ENCODE measurements around the gene MPG.
"Not testable (repeated sequence)": the region's sequence is repeated elsewhere in the genome, so short reads cannot be mapped to it uniquely, and the experiment has no call there.

MPG gene, protein sequence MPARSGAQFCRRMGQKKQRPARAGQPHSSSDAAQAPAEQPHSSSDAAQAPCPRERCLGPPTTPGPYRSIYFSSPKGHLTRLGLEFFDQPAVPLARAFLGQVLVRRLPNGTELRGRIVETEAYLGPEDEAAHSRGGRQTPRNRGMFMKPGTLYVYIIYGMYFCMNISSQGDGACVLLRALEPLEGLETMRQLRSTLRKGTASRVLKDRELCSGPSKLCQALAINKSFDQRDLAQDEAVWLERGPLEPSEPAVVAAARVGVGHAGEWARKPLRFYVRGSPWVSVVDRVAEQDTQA
- long read RNA-seq, donor 1, transcript MPG-202 (4 exons, 1,205 nt): major isoform, 38 of 51 reads
- long read RNA-seq, donor 1, partial matches to known transcripts: 12 of 51 reads
- long read RNA-seq, donor 1, other reads (novel, unspliced or antisense): 0 of 51 reads
- long read RNA-seq, donor 2, transcript MPG-202 (4 exons, 1,205 nt): major isoform, 28 of 37 reads
- long read RNA-seq, donor 2, partial matches to known transcripts: 7 of 37 reads
- long read RNA-seq, donor 2, other reads (novel, unspliced or antisense): 0 of 37 reads
- long read RNA-seq, donor 3, transcript MPG-202 (4 exons, 1,205 nt): major isoform, 13 of 13 reads
- long read RNA-seq, donor 3, partial matches to known transcripts: 0 of 13 reads
- long read RNA-seq, donor 3, other reads (novel, unspliced or antisense): 0 of 13 reads
- long read RNA-seq, donor 4, transcript MPG-202 (4 exons, 1,205 nt): major isoform, 23 of 23 reads
- long read RNA-seq, donor 4, partial matches to known transcripts: 0 of 23 reads
- long read RNA-seq, donor 4, other reads (novel, unspliced or antisense): 0 of 23 reads
- long read RNA-seq, donor 5, transcript MPG-202 (4 exons, 1,205 nt): major isoform, 28 of 49 reads
- long read RNA-seq, donor 5, partial matches to known transcripts: 20 of 49 reads
- long read RNA-seq, donor 5, other reads (novel, unspliced or antisense): 0 of 49 reads
- long read RNA-seq, donor 6, transcript MPG-202 (4 exons, 1,205 nt): major isoform, 24 of 63 reads
- long read RNA-seq, donor 6, partial matches to known transcripts: 35 of 63 reads
- long read RNA-seq, donor 6, other reads (novel, unspliced or antisense): 0 of 63 reads
- long read RNA-seq, donor 7: 0 reads
- long read RNA-seq, donor 8, transcript MPG-202 (4 exons, 1,205 nt): major isoform, 30 of 36 reads
- long read RNA-seq, donor 8, partial matches to known transcripts: 5 of 36 reads
- long read RNA-seq, donor 8, other reads (novel, unspliced or antisense): 0 of 36 reads

DNA sequence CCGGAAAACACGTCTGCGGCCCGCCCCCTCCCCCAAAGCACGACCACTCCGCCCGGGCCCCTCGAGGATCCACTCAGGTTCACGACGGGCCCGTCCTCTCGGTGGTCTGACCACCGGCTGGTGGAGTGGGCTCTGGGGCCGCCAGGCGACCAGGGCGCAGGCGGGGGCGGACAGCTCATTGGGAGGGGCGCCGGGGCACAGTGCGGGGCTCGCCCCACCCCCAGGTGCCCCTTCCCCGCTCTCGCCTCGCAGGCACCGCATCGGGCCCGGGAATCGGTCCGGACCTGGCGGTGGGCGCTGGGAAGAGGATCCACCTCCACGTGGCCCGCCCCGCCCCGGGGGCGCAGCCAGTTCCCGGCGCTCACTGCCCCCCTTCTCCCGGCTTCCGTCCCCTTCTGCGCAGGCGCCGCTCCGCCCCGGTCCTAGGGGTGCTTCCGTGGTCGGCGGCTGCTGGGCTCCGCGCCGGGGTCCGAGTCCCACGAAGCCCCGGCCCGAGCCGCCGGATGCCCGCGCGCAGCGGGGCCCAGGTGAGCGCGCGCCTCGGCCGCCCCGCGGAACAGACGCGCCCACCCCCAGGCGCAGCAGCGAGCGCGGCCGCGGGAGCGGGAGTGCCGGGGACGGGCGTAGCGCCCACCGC is at the start of gene MPG:
MPG (plus strand) TSS at position 419 of the 637 bp plus-strand sequence; CDS start at position 504, 85 bp downstream.
- peak; percentile 71 for DNase-seq

DNA sequence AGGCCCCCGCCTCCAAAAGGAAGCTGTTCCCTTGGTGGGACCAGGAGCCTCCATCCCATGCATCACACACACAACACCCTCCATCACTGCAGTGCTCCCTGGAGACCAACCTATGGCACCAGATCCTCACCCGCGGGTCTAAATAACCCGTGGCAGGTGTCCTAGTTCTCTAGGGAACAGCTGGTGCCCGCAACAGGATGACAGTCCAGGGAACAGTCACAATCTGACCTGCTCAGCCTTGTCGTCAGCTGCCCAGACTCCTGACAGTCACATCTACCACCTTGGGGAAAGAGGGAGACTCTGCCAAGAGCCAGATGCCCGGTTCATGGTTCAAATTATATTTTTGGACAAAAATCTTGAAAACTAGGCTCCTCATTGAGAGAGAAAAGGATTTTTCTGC is 47.4 kb upstream of the MPG start:
- not testable (repeated sequence) for DNase-seq

DNA sequence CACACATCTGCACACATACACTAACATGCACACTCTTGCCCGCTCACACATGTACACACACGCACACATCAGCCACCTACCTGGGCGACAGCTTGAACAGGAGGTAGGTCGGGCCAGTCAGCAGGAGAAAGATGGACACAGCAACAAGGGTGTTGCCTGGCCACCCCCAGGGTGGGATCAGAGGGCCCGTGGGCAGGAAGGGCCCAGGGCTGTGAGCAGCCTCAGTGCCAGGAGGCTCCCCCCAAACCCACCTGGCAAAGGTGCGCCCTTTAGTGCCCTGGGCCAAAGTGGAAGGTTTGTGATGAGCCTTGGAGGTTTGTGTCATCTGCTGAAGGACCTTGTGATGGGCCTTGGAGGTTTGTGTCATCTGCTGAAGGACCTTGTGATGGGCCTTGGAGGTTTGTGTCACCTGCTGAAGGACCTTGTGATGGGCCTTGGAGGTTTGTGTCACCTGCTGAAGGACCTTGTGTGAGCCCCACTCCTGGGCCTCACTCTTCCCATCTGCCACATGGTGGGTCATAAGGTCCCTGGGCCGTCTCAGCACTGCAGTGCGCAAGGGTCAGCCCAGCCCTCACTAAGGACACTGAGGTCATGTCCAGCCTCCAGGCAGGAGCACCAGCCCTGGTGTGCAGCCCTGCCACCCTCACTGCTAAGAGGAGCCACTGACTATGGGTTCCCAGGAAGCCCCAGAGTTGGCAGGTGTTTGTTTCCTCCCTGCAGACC is 44.7 kb upstream of the MPG start:
- not testable (repeated sequence) for DNase-seq

DNA sequence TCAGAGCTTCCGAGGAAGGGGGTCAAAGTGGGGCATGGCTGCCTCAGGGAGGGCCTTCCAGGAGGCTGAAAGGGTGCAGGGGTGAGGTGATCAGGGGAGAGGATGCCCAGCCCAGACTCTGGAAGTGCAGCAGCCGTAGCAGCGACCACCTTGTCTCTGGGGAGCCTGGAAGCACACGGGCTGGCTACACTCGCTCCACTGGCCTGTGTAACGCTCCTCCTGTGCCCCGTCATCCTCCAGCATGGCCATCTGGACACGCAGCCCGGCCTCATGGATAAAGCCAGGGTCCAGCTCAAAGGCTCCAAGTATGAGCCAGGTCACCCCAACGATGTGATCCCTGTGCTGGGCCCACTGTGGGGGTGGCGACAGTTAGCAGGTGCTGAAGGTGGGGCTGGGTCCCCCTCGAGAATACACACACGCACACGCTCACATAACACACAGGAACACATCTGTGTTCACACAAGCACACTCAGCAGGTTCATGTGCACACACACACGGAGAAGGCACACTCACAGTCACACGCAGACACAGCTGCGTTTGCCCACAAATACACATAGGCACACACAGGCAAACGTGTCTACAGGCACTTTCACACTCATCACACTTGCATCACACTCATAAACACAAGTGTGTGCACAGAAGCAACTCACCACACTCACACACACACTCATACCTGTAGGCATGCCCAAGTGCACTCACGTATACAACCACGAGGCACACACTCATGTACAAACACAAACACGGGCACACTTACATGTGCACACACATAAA is 44.0 kb upstream of the MPG start:
- DNase-seq: no peak

DNA sequence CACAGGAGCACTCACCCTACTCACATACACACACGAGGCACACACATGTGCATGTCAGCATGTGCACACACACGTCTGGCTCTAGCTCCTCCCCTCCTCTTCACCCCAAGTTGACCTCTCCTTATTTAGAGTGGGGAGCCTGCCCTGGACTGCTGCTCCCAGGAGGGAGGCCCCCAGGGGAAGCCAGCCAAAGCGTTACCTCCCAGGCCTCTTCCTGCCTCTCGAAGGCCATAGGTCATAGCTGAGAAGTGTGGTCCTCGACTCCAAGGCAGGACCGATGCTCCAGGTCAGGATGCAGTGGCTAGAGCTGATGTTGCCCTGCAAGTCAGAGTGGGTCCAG is 43.4 kb upstream of the MPG start:
- no peak for DNase-seq

DNA sequence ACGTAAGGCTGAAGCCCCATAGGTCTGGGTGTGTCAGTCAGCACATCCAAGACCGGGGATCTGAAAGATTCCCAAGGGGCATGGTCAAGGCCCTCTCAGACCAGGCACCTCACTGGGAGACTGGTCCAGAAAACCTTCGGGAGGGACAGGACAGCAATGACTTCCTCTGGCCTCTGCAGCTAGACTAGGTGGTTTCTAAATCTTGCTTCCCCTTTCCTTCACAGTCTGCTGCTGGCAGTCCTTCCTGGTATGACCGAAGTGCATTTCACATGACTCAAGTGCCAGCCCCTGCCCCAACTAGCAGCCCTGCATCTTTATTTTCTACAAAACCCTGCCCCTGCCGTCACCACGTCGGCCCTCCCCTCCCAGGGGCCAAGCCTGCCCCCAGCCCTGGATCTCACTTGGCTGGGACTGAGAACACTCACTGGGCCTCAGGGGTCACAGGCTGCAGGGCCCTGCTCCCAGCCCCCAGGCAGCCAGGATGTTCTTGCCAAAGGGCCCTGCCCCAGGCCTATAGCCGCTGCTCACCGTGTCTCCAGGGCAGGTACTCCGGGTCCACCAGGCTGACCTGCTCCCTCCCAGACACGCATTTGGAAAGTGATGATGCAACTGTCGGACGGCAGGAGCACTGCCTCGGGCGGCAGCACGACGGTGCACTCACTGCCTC is 42.9 kb upstream of the MPG start:
- no peak for DNase-seq

DNA sequence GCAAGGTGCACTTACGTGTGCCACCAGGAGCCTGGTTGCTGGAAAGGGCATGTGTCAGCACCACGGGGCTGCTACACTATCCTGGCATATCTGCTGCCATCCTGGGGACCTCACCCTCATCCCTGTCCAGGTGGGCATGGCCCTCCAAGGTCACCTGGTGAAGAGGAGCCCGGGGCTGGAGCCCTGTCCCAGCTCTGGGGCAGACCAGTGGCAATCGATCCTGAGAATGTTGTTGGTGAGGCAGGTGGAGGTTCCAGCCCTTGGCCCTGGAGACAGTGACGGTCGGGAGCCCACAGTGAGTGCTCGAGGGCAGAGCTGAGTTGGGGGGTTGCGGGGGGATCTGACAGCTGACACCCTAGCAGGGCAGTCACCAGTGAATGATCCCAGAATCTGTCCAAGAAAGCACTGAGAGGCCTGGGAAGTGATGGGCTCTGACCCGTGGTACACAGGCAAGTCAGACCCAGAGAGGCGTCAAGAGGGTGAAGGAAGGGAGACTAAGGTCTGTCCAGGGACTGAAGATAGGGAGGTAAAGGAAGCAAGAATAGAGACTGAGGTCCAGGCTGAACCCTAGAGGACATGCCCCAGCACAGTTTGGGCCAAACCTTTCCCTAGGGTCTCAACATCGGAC is 42.2 kb upstream of the MPG start:
- DNase-seq: no peak

DNA sequence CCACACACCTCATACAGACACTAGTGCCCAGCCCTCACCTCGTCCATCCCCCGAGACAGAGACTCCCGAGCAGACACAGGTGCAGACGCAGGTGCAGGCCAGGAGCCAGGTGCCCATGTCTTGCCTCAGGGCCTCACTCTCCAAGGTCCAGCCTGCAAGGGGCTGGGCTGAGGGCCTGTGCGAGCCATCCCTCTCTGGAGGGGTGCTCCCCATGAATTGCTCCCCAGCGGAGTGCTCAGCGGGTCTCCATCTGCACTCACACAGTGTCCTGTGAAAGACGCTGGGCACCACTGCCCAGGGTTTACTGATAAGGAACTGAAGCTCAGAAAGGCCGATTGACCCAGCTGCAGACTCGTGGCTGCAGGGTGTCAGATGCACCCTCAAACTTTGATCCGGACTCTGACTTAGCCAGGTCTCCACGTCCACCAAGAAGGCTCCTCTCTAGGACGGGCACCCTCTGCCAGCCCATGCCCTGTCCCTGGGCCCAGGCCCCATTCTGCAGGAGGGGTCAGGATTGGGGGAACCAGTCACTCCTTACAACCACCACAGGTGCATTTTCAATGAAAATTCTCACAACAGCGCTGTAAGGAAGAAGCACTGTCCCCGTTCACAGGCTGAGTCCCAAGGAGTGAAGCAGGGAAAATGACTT is 41.6 kb upstream of the MPG start:
- DNase-seq: no peak

DNA sequence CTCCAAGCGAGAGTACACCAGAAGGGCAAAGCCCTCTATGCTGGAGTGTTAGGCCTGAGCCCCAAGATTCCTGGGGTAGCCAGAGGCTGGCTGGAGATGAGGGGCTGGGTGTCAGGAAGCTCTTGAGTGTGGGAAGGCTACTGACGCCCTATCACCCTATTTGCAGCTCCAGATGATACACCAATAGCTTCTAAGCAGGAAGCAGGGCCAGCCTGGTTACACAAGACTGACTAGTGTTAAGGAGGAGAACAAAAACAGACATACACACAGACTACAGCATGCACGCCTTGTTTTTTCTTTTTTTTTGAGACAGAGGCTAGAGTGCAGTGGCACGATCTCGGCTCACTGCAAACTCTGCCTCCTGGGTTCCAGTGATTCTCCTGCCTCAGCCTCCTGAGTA is 40.5 kb upstream of the MPG start:
- no peak for DNase-seq

DNA sequence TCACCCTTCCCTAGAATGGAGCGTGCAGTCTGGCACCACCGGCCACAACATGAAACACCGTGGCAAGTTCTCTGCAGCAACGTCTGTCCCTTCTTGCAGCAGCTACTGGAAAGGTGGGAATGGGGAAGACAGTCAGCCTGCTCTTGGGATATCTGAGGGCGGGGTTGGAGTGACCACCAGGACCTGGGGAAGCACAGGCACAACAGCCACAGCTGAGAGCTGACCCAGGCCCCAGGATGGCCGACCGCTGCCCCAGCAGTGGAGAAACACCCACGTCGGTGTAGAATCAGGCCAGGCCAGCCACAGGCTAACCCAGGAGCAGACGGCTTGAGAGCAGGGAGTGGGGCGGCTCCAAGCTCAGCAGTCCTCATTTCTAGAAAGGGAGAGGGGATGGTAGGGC is 39.8 kb upstream of the MPG start:
- DNase-seq: not testable (repeated sequence)

DNA sequence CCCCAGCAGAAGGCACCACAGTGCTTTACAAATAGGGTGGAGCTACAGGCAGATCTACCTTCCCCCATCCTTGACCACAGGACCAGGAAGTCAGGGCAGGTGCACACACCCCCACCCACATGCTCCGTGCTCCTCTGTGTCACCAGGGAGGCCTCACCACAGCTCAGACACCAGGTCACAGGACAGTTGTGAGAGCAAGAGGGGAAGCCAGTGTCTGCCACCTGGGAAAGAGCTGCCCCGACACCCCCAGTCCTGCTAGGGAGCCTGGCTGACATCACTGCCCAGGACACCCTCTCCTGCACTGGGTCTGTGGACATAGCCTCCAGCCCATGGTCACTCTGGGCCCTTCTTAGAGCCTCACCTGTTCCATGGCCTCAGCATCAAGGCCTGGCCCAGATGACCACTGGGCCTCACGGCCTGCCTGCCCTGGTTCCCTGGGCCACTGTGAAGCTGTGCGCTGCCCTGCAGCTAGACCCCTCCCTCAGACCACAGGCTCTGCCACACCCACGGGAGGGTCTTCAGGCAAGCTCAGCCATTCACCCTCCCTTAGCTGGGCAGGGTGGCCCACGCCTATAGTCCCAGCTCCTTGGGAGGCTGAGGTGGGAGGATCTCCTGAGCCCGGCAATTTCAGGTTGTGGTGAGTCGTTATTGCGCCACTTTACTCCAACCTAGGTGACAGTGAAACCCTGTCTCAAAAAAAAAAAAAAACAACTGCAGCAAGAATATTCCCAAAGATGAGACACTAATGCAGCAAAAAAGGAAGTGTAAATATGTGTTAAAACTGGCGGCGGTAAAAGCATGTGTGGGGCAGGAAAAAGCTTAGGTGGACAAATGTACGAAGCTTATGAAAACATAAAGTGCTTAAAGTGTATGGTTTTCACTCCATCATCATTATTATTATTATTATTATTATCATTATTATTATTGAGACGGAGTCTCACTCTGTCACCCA is 38.8 kb upstream of the MPG start:
- DNase-seq: no peak

DNA sequence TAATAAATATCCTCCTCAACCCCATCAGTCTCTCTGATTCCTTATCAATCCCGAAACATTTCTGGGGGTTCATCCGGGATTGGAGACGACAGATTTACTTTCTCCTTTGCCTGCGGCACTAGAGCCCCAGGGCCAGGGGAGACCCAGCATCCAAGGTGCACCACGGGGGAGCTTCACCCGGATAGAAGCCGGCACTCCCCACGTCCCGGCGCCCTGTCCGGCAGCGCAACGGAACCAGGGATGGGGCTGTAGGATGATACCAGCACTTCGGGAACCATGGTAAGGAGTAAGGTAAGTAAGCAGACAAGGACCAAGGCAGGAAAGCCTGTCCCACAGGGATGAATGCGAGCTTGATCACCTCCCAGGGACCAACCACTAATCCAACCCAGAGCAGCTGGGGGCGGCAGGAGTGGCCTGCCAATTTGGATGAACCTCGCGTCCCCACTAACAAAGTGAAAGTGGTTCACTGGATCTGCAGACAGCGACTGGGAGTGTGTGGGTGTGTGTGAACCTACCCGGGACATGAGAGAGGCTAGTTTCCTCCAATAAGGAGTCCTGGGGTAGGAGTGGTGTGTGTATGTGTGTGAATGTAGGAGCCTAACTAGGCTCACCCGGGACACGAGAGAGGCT is 36.5 kb upstream of the MPG start:
- no peak for DNase-seq

DNA sequence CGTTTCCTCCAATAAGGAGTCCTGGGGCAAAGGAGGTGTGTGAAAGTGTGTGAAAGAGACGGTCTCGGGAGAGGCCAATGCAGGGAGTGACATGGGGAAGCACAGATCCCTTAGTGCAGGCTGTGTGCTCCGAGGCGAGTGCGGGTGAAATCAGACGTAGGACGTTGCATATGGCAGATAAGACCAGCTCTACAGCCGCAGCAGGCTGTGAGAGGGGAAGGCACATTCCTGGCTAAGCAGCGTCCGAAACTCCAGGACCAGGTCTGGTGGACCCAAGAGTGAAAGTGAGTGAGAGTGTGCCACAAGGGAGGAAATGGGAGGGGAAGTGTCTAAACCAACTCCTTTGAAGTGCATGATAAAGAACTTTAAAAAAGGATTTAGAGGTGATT is 36.0 kb upstream of the MPG start:
- no peak for DNase-seq

DNA sequence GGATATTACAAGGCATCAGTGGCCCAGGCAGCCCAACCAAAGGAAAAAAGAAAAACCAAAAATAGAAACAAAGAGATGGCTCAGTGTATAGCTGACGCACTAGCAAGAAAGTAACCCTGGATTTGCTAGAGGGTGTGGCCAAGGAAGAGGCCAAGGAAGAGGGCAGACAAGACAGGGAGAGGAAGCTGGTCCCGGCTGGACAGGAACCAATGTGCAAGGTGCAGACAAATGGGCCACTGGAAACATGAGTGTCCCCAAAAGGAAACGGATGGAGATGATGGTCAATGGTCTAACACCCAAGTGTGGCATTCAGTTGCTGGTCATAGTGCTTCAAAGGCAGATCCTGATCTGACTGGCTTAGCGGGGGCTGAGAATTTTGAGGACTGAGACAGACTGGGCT is 35.3 kb upstream of the MPG start:
- no peak for DNase-seq

DNA sequence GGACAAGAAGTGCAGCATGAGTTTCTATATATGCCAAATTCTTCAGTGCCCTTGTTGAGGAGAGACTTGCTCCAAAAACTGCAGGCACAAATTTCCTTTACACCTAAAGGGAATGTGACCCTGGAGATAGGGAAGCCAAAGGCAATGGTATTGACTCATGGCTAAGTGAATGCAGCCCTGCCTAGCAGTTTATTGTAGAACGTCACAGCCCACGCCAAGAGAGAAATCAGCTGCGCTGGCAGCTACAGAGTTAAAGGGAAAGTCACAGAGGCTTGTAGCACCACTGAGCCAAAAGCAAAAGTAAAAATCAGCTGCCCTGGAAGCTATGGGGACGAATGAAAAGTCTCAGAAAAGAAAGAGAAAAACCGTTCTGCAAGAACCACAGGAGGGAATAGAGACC is 34.7 kb upstream of the MPG start:
- DNase-seq: no peak

DNA sequence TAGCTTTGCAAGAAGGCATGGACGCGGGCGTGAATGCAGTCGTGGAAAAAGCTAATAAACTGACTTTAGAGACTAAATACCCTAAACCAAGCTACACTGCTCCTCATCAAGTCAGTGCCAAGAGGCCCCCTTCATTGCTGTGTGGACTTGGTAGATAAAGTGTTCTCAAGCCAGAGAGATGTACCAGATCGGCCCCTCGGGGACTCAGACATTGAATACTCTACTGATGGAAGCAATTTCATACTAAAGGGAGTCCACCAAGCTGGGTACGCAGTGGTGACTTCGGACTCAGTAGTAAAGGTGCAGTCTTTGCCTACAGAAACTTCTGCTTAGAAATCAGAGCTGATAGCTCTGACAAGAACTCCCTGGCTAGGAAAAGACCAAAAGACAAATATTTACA is 33.4 kb upstream of the MPG start:
- DNase-seq: no peak

DNA sequence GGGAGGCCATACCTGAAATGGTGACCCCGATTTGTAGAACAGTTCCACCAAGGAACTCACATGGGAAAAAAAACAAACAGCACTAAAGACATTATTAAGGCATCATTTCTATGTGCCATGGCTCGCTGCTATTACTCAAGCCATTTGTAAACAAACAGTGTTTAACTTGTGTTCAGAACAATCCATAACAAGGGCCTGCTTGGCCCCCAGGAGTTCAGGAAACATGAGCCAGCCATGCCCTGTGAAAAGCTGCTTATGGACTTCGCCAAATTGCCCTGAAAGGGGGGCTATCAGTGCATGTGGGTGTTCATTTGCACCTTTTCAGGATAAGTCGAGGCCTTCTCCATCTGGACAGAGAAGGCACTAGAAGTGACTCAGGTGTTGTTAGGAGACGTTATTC is 32.6 kb upstream of the MPG start:
- DNase-seq: no peak
